Esophagus squamous epithelium (tissue), 5 donors: ENCODE measurements around the gene FOXP1. TPM values are rescaled to one million over a fixed set of nuclear protein-coding genes. Genes with fewer than 3 reads are reported as not detected.
A peak's percentile ranks its signal among the peaks of the same experiment; 100 is the strongest.

ENCODE experiments used
- DNase-seq: peaks from one replicate; lab custom pipeline; 2025; lab: John Stamatoyannopoulos, UW
- H3K27ac ChIP-seq, 4 donors: fragments of 200-600 bp; sonication (generic); one replicate each; pipeline ENCODE4 v1.5.1; 2016 to 2019; ENCODE audit warnings: mild to moderate bottlenecking in 1 of 4
- H3K27me3 ChIP-seq, 4 donors: fragments of 200-600 bp; sonication (generic); 1 replicate in 3 of 4; 2 replicates in 1 of 4; pipeline versions ENCODE4 v1.5.1 to v1.6.0; 2017 to 2021; ENCODE audit warnings: antibody characterized with exemption in 1 of 4
- H3K36me3 ChIP-seq, 3 donors: fragments of 200-600 bp; sonication (generic); one replicate each; pipeline ENCODE4 v1.5.1; 2016 to 2019
- H3K4me1 ChIP-seq, 3 donors: fragments of 200-600 bp; sonication (generic); one replicate each; pipeline ENCODE4 v1.5.1; 2017 to 2019
- H3K4me3 ChIP-seq, 4 donors: fragments of 200-600 bp; sonication (generic); 1 replicate in 3 of 4; 2 replicates in 1 of 4; pipeline ENCODE4 v1.5.1; 2016 to 2019; ENCODE audit warnings: mild to moderate bottlenecking in 2 of 4, moderate library complexity in 1 of 4
- H3K9me3 ChIP-seq, 3 donors: fragments of 200-600 bp; sonication (generic); one replicate each; pipeline ENCODE4 v1.5.1; 2016 to 2019
- POLR2A ChIP-seq, 4 donors: fragments of 450-650 bp; IDR thresholded peaks; one replicate each; pipeline ENCODE4 v1.6.1; 2017; ENCODE audit warnings: antibody characterized with exemption in 4 of 4, mild to moderate bottlenecking in 4 of 4, moderate library complexity in 3 of 4
- WGBS, 2 donors: methylation state at CpG; one replicate each; pipeline ENCODE4 v1.1.5; 2018; 5-methylcytosine and 5-hydroxymethylcytosine counted together
- intact Hi-C: fragments of 100-400 bp; cut with DNase I; formaldehyde crosslinking; loops from one replicate; pipeline ENCODE4 v1.15.0; 2022
- total RNA-seq, 4 donors: library from RNA; depleted of rRNA; stranded (reverse); fragments of >200 nt; gene quantifications; one replicate each; pipeline ENCODE4 v1.1.0, GENCODE V29; 2016
- TF ChIP-seq, protein P1 (sequence below), 6 experiments: fragments of 450-650 bp in 4 of 6; fragments of 200-600 bp in 2 of 6; sonication (generic) in 2 of 6; IDR thresholded peaks; one replicate each; pipeline ENCODE4 v1.5.1; 2016 to 2019; ENCODE audit warnings: antibody characterized with exemption in 6 of 6, mild to moderate bottlenecking in 4 of 6, moderate library complexity in 4 of 6
- donor health status: DM: yes; HTN: yes; CAD: no.

The FOXP1 gene
- total RNA-seq, 4 donors from 2014 or later, result 49.1 to 124 (median 61.1) TPM

DNA sequence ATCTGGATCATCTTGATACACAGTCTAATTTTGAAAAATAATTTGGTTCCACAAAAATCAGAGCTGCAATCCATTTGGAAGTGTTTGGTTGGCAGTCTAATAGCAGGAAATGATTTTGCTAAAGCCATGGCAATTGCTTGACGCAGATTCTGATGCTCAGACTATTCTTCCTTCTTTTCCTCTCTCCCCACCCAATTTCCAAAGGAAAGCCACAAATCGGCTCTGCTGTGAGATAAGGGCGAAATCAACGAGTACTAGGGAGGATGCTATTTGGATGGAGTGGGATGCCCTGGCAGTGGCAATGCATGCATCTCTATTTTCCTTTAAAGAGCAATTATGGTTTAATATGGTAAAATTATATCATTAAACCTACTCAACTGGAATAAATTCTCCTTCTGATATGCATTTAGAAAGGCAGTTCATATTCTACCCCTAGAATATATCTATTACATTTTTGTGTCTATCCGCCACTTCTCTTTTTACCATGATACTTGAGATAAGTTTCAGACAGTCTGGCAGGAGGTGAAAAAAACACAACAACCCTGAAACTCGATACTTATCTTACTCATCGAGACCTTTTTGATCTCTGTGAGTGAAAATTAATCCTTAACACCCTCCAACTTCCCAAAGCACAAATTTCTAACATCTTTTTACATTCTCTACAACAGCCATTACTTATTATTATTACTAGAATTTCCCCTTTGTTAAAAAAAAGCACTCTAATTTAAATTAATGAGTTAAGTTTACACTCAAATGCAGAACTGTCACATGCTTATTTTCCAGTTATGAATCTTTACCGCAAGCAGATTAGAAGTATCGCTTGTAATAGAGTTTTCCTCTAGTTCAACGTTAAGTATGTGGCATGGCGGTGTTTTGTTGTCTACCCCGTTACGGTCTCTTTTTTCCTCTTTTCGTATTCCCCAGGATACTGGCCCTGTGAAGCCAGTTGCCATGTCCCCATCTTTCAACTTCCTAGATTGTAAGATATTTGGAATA lies 433.3 kb downstream of the FOXP1 start:
- Histone ChIP-seq H3K4me1 (peaks cover 0 to 31% (median 0%) of the 10 kb centered on the region in 3 donors), H3K36me3 (no peaks in the 10 kb centered on the region), H3K4me3 (no peak overlapping the region), H3K9me3 (no peaks in the 10 kb centered on the region), H3K27ac (no peak overlapping the region), H3K27me3 (no peaks in the 10 kb centered on the region)
- TF ChIP-seq, protein P1, sequence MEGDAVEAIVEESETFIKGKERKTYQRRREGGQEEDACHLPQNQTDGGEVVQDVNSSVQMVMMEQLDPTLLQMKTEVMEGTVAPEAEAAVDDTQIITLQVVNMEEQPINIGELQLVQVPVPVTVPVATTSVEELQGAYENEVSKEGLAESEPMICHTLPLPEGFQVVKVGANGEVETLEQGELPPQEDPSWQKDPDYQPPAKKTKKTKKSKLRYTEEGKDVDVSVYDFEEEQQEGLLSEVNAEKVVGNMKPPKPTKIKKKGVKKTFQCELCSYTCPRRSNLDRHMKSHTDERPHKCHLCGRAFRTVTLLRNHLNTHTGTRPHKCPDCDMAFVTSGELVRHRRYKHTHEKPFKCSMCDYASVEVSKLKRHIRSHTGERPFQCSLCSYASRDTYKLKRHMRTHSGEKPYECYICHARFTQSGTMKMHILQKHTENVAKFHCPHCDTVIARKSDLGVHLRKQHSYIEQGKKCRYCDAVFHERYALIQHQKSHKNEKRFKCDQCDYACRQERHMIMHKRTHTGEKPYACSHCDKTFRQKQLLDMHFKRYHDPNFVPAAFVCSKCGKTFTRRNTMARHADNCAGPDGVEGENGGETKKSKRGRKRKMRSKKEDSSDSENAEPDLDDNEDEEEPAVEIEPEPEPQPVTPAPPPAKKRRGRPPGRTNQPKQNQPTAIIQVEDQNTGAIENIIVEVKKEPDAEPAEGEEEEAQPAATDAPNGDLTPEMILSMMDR (IDR thresholded peaks at IDR 0.05), result no peak
- no peak for TF ChIP-seq POLR2A (IDR thresholded peaks at IDR 0.05)
- WGBS, 2 donors, result 73 to 74% methylated on average over 14 of the region's 14 CpGs
- no peak for DNase-seq
- intact Hi-C loops, result no loop called here

DNA sequence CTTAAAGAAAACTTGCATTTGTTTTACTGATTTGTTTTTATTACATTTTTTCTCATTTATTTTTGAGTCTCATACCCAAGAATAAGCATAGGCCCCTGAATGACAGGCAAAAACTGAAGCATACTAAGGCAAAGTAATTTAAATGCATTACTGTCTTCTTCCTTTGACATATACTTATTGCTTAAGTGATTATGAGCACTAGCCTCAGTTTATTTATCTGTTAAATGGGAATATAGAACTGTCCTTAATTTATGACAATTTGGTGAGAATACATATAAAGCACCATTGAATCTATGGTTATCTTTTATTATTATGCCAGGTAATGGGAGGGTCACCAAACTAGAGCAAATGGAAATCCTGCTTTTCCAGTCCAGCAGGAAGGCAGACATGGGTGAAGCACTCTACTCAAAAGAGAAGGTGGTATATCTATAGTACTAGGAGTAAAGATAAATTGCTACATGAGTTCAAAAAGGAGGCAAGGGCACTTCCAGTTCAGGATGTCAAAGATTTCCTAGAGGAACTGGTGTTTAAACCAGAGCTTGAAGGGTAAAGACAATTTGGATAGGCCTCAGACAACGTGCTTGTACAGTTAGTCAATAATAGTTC lies 435.0 kb downstream of the FOXP1 start:
- Histone ChIP-seq H3K36me3 (no peaks in the 10 kb centered on the region), H3K4me3 (no peak overlapping the region), H3K27ac (peak overlapping the region in 2 of 4 donors; percentile 38 to 51), H3K4me1 (peaks cover 0 to 40% (median 0%) of the 10 kb centered on the region in 3 donors), H3K9me3 (no peaks in the 10 kb centered on the region), H3K27me3 (no peaks in the 10 kb centered on the region)
- WGBS, 2 donors, result 50 to 53% methylated on average over 1 of the region's 1 CpG
- no peak for DNase-seq
- intact Hi-C loops, result no loop called here
- TF ChIP-seq, protein P1 (IDR thresholded peaks at IDR 0.05), result no peak
- TF ChIP-seq POLR2A (IDR thresholded peaks at IDR 0.05), result no peak

DNA sequence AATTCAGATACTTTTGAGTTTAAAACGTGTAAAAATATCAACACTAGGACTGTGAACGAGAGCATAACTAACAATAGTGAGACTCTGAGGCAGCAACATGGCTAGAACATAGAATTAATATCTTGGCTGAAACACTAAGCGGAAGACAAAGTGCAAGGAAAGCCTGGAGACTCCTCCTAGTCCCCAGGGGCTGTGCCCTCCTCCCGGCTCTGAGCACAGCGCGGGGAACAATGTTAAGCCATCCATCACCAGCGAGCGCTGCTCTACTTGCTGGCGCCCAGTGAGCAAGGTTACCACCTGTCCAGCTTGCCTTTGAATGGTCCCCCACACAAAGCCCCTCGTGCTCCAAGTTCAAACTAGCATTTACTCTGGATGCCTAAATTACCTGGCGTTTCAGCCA lies 436.9 kb downstream of the FOXP1 start:
- no peak overlapping the region for H3K4me3 ChIP-seq
- DNase-seq, result no peak
- H3K27me3 ChIP-seq, result no peaks in the 10 kb centered on the region
- no peaks in the 10 kb centered on the region for H3K36me3 ChIP-seq
- no peak overlapping the region for H3K27ac ChIP-seq
- no peak for TF ChIP-seq POLR2A (IDR thresholded peaks at IDR 0.05)
- TF ChIP-seq, protein P1 (IDR thresholded peaks at IDR 0.05), result no peak
- H3K9me3 ChIP-seq, result no peaks in the 10 kb centered on the region
- intact Hi-C loops, result no loop called here
- peaks cover 0 to 50% (median 3%) of the 10 kb centered on the region in 3 donors for H3K4me1 ChIP-seq
- WGBS, 2 donors, result 61 to 82% methylated on average over 9 to 10 of the region's 11 CpGs

DNA sequence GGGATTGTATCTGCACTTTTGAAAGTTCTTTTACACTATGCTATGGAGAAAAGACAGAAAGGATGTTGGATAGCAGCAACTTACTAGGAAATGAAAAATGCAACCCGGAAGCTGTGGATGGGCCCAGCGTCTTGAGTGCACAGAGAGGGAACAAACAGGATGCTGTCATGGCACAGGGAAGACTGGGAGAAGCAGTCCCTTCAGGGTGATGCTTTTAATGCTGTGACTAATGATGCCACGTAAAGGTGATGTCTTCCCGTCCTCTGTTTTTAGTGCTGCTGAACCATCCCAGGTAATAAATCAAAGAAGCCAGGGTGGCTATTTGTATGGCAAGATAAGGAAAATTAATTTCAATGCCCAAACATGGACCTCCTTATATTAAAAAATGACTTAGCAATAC lies 437.6 kb downstream of the FOXP1 start:
- intact Hi-C loops, result no loop called here
- TF ChIP-seq, protein P1 (IDR thresholded peaks at IDR 0.05), result no peak
- no peak for TF ChIP-seq POLR2A (IDR thresholded peaks at IDR 0.05)
- Histone ChIP-seq H3K27me3 (no peaks in the 10 kb centered on the region), H3K4me1 (peaks cover 0 to 56% (median 3%) of the 10 kb centered on the region in 3 donors), H3K27ac (no peak overlapping the region), H3K9me3 (no peaks in the 10 kb centered on the region), H3K36me3 (no peaks in the 10 kb centered on the region), H3K4me3 (no peak overlapping the region)
- 88 to 97% methylated on average over 4 of the region's 4 CpGs for WGBS, 2 donors
- no peak for DNase-seq
